ENCODE data around the gene OPTC.

GRCh38 chr1:203531063-203531462, 37.1 kb downstream of the OPTC start:
- TF ChIP-seq, protein P1, sequence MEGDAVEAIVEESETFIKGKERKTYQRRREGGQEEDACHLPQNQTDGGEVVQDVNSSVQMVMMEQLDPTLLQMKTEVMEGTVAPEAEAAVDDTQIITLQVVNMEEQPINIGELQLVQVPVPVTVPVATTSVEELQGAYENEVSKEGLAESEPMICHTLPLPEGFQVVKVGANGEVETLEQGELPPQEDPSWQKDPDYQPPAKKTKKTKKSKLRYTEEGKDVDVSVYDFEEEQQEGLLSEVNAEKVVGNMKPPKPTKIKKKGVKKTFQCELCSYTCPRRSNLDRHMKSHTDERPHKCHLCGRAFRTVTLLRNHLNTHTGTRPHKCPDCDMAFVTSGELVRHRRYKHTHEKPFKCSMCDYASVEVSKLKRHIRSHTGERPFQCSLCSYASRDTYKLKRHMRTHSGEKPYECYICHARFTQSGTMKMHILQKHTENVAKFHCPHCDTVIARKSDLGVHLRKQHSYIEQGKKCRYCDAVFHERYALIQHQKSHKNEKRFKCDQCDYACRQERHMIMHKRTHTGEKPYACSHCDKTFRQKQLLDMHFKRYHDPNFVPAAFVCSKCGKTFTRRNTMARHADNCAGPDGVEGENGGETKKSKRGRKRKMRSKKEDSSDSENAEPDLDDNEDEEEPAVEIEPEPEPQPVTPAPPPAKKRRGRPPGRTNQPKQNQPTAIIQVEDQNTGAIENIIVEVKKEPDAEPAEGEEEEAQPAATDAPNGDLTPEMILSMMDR (IDR thresholded peaks at IDR 0.05; ENCODE audit: insufficient read depth, low read depth, low read length): no peak
- no peak for TF ChIP-seq EZH2 (IDR thresholded peaks at IDR 0.05; ENCODE audit: insufficient read depth, low read length)
